ENCODE data around the gene ANK2. TPM values are rescaled to one million over a fixed set of nuclear protein-coding genes. Genes with fewer than 3 reads are reported as not detected.

Gene ANK2
- total RNA-seq, 2 donors from 2014 or later: 3.5 to 26.0 TPM

GRCh38 chr4:113053883-113054282 is 4.4 kb downstream of the ANK2 start:
- no peak for DNase-seq (ENCODE audit: low spot score)
- Histone ChIP-seq H3K27ac (no peak overlapping the region), H3K36me3 (no peaks in the 10 kb centered on the region), H3K4me3 (no peak overlapping the region), H3K4me1 (replicated peaks) (no peaks in the 10 kb centered on the region), H3K9me3 (no peaks in the 10 kb centered on the region), H3K27me3 (replicated peaks; ENCODE audit: insufficient read depth) (no peaks in the 10 kb centered on the region)
- TF ChIP-seq CTCF (IDR thresholded peaks at IDR 0.05) (no peak), POLR2A (IDR thresholded peaks at IDR 0.05) (no peak)
- intact Hi-C loops (cut with DNase I): no loop called here

- TF ChIP-seq CTCF (IDR thresholded peaks at IDR 0.05) (no peak), POLR2A (IDR thresholded peaks at IDR 0.05) (no peak), POLR2AphosphoS5 (IDR thresholded peaks at IDR 0.05) (no peak)
- intact Hi-C loops (cut with DNase I): no loop called here
- Histone ChIP-seq H3K4me3 (no peak overlapping the region), H3K27ac (no peak overlapping the region), H3K27me3 (replicated peaks; ENCODE audit: insufficient read depth) (no peaks in the 10 kb centered on the region), H3K36me3 (no peaks in the 10 kb centered on the region), H3K9me3 (no peaks in the 10 kb centered on the region), H3K4me1 (replicated peaks) (no peaks in the 10 kb centered on the region)
- WGBS: 86% methylated on average over 2 of the region's 2 CpGs
- DNase-seq (ENCODE audit: low spot score): no peak
These were observed 6.9 kb downstream of the ANK2 start for GRCh38 chr4:113056318-113056717.

GRCh38 chr4:113057891-113058290 is 8.4 kb downstream of the ANK2 start:
- H3K36me3 ChIP-seq: no peaks in the 10 kb centered on the region
- no peaks in the 10 kb centered on the region for H3K9me3 ChIP-seq
- intact Hi-C loops (cut with DNase I): no loop called here
- 82% methylated on average over 1 of the region's 1 CpG for WGBS
- H3K27ac ChIP-seq: no peak overlapping the region
- no peaks in the 10 kb centered on the region for H3K4me1 ChIP-seq (replicated peaks)
- no peak for DNase-seq (ENCODE audit: low spot score)
- TF ChIP-seq POLR2A (IDR thresholded peaks at IDR 0.05): no peak
- TF ChIP-seq POLR2AphosphoS5 (IDR thresholded peaks at IDR 0.05): no peak
- TF ChIP-seq CTCF (IDR thresholded peaks at IDR 0.05): no peak
- H3K27me3 ChIP-seq (replicated peaks; ENCODE audit: insufficient read depth): no peaks in the 10 kb centered on the region
- H3K4me3 ChIP-seq: no peak overlapping the region

GRCh38 chr4:113059449-113060182 is 10.2 kb downstream of the ANK2 start:
- TF ChIP-seq CTCF (IDR thresholded peaks at IDR 0.05): no peak
- no peak for TF ChIP-seq POLR2AphosphoS5 (IDR thresholded peaks at IDR 0.05)
- TF ChIP-seq POLR2A (IDR thresholded peaks at IDR 0.05): no peak
- Histone ChIP-seq H3K4me1 (replicated peaks) (no peaks in the 10 kb centered on the region), H3K4me3 (no peak overlapping the region), H3K27me3 (replicated peaks; ENCODE audit: insufficient read depth) (no peaks in the 10 kb centered on the region), H3K9me3 (no peaks in the 10 kb centered on the region), H3K27ac (no peak overlapping the region), H3K36me3 (no peaks in the 10 kb centered on the region)
- WGBS: 87% methylated on average over 3 of the region's 3 CpGs
- intact Hi-C loops (cut with DNase I): no loop called here
- DNase-seq (ENCODE audit: low spot score): no peak

GRCh38 chr4:113060853-113061252 is 11.4 kb downstream of the ANK2 start:
- H3K27me3 ChIP-seq (replicated peaks; ENCODE audit: insufficient read depth): no peaks in the 10 kb centered on the region

More at GRCh38 chr4:113060853-113061252, 11.4 kb downstream of the ANK2 start:
- Histone ChIP-seq H3K36me3 (no peaks in the 10 kb centered on the region), H3K4me3 (no peak overlapping the region), H3K9me3 (no peaks in the 10 kb centered on the region), H3K27ac (no peak overlapping the region), H3K4me1 (replicated peaks) (no peaks in the 10 kb centered on the region)
- TF ChIP-seq POLR2A (IDR thresholded peaks at IDR 0.05) (no peak), POLR2AphosphoS5 (IDR thresholded peaks at IDR 0.05) (no peak), CTCF (IDR thresholded peaks at IDR 0.05) (no peak)
- intact Hi-C loops (cut with DNase I): no loop called here
- no peak for DNase-seq (ENCODE audit: low spot score)
